ENCODE results near the gene ZDHHC11B. TPM values are rescaled to one million over a fixed set of nuclear protein-coding genes. Genes with fewer than 3 reads are reported as not detected.
"Not testable (repeated sequence)": the region's sequence is repeated elsewhere in the genome, so short reads cannot be mapped to it uniquely, and the experiment has no call there.

ZDHHC11B gene
- total RNA-seq, 1 experiment from 2014 or later: 1.4 TPM

DNA sequence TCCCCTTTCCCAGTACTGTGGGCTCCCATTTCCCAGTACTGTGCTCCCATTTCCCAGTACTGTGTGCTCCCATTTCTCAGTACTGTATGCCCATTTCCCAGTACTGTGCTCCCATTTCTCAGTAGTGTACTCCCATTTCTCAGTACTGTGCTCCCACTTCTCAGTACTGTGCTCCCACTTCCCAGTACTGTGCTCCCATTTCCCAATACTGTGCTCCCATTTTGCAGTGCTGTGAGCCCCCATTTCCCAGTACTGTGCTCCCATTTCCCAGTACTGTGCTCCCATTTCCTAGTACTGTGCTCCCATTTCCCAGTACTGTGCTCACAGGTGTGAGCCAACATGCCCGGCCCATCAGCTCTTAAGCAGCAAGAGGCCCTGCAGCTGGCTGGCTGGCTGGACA, 11.3 kb upstream of the ZDHHC11B start:
- H3K18ac ChIP-seq (ENCODE audit: insufficient read length, low read depth, low read length); H3K4me1 ChIP-seq (ENCODE audit: insufficient read depth, low read length); H2BK20ac ChIP-seq (ENCODE audit: low read depth, low read length, poor library complexity, severe bottlenecking); DNase-seq; H3K27ac Mint-ChIP-seq; H4K5ac ChIP-seq (ENCODE audit: insufficient read length, low read depth, low read length); H4K20me1 ChIP-seq (ENCODE audit: control insufficient read depth, insufficient read depth, insufficient read length); H3K14ac ChIP-seq (ENCODE audit: insufficient read depth, low read length); H3K56ac ChIP-seq (ENCODE audit: insufficient read length, low read depth, low read length); H4K8ac ChIP-seq (replicated peaks; ENCODE audit: insufficient read length, low read depth, low read length); H3K9me3 ChIP-seq (ENCODE audit: control insufficient read depth, low read depth, low read length); H3K79me2 ChIP-seq (ENCODE audit: insufficient read depth, low read length); H2BK5ac ChIP-seq (ENCODE audit: insufficient read length, low read length); H2BK12ac ChIP-seq (ENCODE audit: insufficient read length, low read depth, low read length); H3K9ac ChIP-seq (ENCODE audit: extremely low read depth, insufficient read length, low read length); H2AFZ ChIP-seq (ENCODE audit: low read length); H3K27me3 ChIP-seq (ENCODE audit: insufficient read depth, low read length); H3K23me2 ChIP-seq (ENCODE audit: insufficient read length, low read depth, low read length, poor library complexity, severe bottlenecking); H2BK120ac ChIP-seq (ENCODE audit: low read depth, low read length, poor library complexity, severe bottlenecking); H3K4ac ChIP-seq (ENCODE audit: low read depth, low read length); H2BK15ac ChIP-seq (ENCODE audit: low read depth, low read length); H3K79me1 ChIP-seq (ENCODE audit: insufficient read depth, low read depth, low read length, poor library complexity, severe bottlenecking); H3K4me3 Mint-ChIP-seq; H2AK5ac ChIP-seq (ENCODE audit: insufficient read length, low read length); H3T11ph ChIP-seq (ENCODE audit: low read length); H4K91ac ChIP-seq (ENCODE audit: insufficient read length, low read depth, low read length); H3K4me2 ChIP-seq (ENCODE audit: insufficient read depth, insufficient read length, low read length); H3K27ac ChIP-seq (ENCODE audit: insufficient read length, low read depth, low read length); H3K23ac ChIP-seq (ENCODE audit: insufficient read length, low read depth, low read length): not testable (repeated sequence)
- H3K4me1 Mint-ChIP-seq: peaks cover 19 to 25% of the 10 kb centered on the region in 2 experiments
- peaks cover 25% of the 10 kb centered on the region for H3K27me3 Mint-ChIP-seq (ENCODE audit: low read depth)
- peaks cover 38 to 39% of the 10 kb centered on the region in 2 experiments for H3K9me3 Mint-ChIP-seq
- peaks cover 32 to 46% (median 36%) of the 10 kb centered on the region in 3 experiments for H3K36me3 Mint-ChIP-seq (ENCODE audit: insufficient read depth in 1 of 3, low read depth in 3 of 3)
- no CpG with 5 or more reads among the region's 1 CpG for WGBS (ENCODE audit: extremely low coverage, insufficient read length, low lambda C conversion rate)

DNA sequence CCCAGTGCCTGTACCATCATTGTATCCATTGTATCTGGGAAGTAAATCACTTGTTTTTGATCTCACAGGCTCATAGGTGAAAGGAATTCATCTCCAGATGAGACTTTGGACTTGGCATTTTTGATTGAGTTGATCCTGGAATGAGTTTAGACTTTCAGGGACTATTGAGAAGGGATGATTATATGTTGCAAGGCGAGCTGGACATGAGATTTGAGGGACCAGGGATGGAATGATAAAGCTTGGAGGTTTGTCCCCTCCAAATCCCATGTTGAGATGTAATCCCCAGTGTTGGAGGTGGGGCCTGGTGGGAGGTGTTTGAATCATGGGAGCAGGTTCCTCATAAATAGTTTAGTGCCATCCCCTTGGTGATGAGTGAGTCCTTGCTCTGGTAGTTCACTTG, 10.4 kb upstream of the ZDHHC11B start:
- H4K8ac ChIP-seq (replicated peaks; ENCODE audit: insufficient read length, low read depth, low read length); H3K4me2 ChIP-seq (ENCODE audit: insufficient read depth, insufficient read length, low read length); H3K18ac ChIP-seq (ENCODE audit: insufficient read length, low read depth, low read length); H4K91ac ChIP-seq (ENCODE audit: insufficient read length, low read depth, low read length); H2BK120ac ChIP-seq (ENCODE audit: low read depth, low read length, poor library complexity, severe bottlenecking); H3K9me3 ChIP-seq (ENCODE audit: control insufficient read depth, low read depth, low read length); H3T11ph ChIP-seq (ENCODE audit: low read length); H2BK12ac ChIP-seq (ENCODE audit: insufficient read length, low read depth, low read length); H3K4me1 ChIP-seq (ENCODE audit: insufficient read depth, low read length); H4K20me1 ChIP-seq (ENCODE audit: control insufficient read depth, insufficient read depth, insufficient read length); H3K56ac ChIP-seq (ENCODE audit: insufficient read length, low read depth, low read length); H3K4me3 Mint-ChIP-seq; H4K5ac ChIP-seq (ENCODE audit: insufficient read length, low read depth, low read length); DNase-seq; H3K79me2 ChIP-seq (ENCODE audit: insufficient read depth, low read length); H3K27ac ChIP-seq (ENCODE audit: insufficient read length, low read depth, low read length); H3K23ac ChIP-seq (ENCODE audit: insufficient read length, low read depth, low read length); H2BK5ac ChIP-seq (ENCODE audit: insufficient read length, low read length); H3K27ac Mint-ChIP-seq; H3K23me2 ChIP-seq (ENCODE audit: insufficient read length, low read depth, low read length, poor library complexity, severe bottlenecking); H3K27me3 ChIP-seq (ENCODE audit: insufficient read depth, low read length); H3K14ac ChIP-seq (ENCODE audit: insufficient read depth, low read length); H2BK20ac ChIP-seq (ENCODE audit: low read depth, low read length, poor library complexity, severe bottlenecking); H2AFZ ChIP-seq (ENCODE audit: low read length); H2AK5ac ChIP-seq (ENCODE audit: insufficient read length, low read length); H3K4ac ChIP-seq (ENCODE audit: low read depth, low read length); H3K9ac ChIP-seq (ENCODE audit: extremely low read depth, insufficient read length, low read length); H2BK15ac ChIP-seq (ENCODE audit: low read depth, low read length); H3K79me1 ChIP-seq (ENCODE audit: insufficient read depth, low read depth, low read length, poor library complexity, severe bottlenecking): not testable (repeated sequence)
- peaks cover 19 to 25% of the 10 kb centered on the region in 2 experiments for H3K4me1 Mint-ChIP-seq
- peaks cover 46 to 48% of the 10 kb centered on the region in 2 experiments for H3K9me3 Mint-ChIP-seq
- peaks cover 34% of the 10 kb centered on the region for H3K27me3 Mint-ChIP-seq (ENCODE audit: low read depth)
- H3K36me3 Mint-ChIP-seq (ENCODE audit: insufficient read depth in 1 of 3, low read depth in 3 of 3): peaks cover 39 to 54% (median 44%) of the 10 kb centered on the region in 3 experiments
- WGBS (ENCODE audit: extremely low coverage, insufficient read length, low lambda C conversion rate): no CpG with 5 or more reads among the region's 1 CpG
